Mesothelial cell of epicardium (in vitro differentiated cells): ENCODE data around the gene TMEM201. TPM values are rescaled to one million over a fixed set of nuclear protein-coding genes. Genes with fewer than 3 reads are reported as not detected.
A peak's percentile ranks its signal among the peaks of the same experiment; 100 is the strongest.

Source experiments
- DNase-seq, 2 experiments: peaks; one replicate each; pipeline ENCODE4 v3.0.0; 2021; ENCODE audit warnings: low spot score in 2 of 2; ENCODE audit not compliant: unreplicated experiment in 2 of 2
- H3K27ac Mint-ChIP-seq: 2 replicates; pipeline ENCODE4 v1.8.0; 2021; ENCODE audit warnings: mixed read lengths
- H3K27me3 Mint-ChIP-seq: 2 replicates; pipeline ENCODE4 v1.8.0; 2021; ENCODE audit warnings: low read depth, mixed read lengths
- H3K36me3 Mint-ChIP-seq: 2 replicates; pipeline ENCODE4 v1.8.0; 2021; ENCODE audit warnings: mixed read lengths
- H3K4me1 Mint-ChIP-seq: 2 replicates; pipeline ENCODE4 v1.8.0; 2021; ENCODE audit warnings: mixed read lengths
- H3K4me3 Mint-ChIP-seq: 2 replicates; pipeline ENCODE4 v1.8.0; 2021; ENCODE audit warnings: mild to moderate bottlenecking, moderate library complexity, mixed read lengths
- H3K9me3 Mint-ChIP-seq: 2 replicates; pipeline ENCODE4 v1.8.0; 2021; ENCODE audit warnings: mixed read lengths
- total RNA-seq: library from RNA; stranded (reverse); gene quantifications from 3 replicates; pipeline ENCODE4 v1.2.1, GENCODE V29; 2021
- TF ChIP-seq, protein P1 (sequence below): fragments of 200-600 bp; sonication (generic); IDR thresholded peaks from one replicate; pipeline ENCODE4 v1.5.0; 2021; ENCODE audit warnings: antibody characterized with exemption; ENCODE audit not compliant: unreplicated experiment

The TMEM201 gene, protein sequence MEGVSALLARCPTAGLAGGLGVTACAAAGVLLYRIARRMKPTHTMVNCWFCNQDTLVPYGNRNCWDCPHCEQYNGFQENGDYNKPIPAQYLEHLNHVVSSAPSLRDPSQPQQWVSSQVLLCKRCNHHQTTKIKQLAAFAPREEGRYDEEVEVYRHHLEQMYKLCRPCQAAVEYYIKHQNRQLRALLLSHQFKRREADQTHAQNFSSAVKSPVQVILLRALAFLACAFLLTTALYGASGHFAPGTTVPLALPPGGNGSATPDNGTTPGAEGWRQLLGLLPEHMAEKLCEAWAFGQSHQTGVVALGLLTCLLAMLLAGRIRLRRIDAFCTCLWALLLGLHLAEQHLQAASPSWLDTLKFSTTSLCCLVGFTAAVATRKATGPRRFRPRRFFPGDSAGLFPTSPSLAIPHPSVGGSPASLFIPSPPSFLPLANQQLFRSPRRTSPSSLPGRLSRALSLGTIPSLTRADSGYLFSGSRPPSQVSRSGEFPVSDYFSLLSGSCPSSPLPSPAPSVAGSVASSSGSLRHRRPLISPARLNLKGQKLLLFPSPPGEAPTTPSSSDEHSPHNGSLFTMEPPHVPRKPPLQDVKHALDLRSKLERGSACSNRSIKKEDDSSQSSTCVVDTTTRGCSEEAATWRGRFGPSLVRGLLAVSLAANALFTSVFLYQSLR
- total RNA-seq = 28.8 to 31.8 TPM (median 29.5 TPM) in 3 replicates

DNA sequence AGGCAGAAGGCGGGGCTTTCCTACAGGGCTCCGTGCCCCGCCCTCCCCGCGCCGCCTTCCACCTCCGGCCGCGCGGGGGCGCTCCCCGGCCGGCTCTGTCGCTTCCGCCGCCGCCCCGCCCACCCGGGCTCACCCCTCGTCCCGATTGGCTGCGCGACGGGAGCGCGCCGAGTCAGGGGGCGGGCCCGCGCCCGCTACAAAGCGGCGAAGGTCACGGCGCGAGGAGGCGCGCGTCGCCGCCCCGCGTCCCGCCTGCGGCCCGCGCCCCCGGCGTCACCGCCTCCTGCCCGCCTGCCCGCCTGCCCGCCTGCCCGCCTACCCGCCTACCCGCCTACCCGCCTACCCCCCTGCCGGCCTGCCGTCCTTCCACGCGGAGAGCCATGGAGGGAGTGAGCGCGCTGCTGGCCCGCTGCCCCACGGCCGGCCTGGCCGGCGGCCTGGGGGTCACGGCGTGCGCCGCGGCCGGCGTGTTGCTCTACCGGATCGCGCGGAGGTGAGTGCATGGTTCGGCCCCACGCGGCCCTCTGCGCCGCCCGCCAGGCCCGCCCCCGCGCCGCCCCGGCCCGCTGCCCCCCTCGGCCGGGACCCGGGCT is at the start of gene TMEM201:
TMEM201 (plus strand) TSS at position 361 of the 593 bp plus-strand sequence; CDS start at position 381, 20 bp downstream.
- H3K9me3 Mint-ChIP-seq = no peaks in the 10 kb centered on the region
- H3K27ac Mint-ChIP-seq = peak within 1 kb of the TSS; percentile 79
- TF ChIP-seq, protein P1, sequence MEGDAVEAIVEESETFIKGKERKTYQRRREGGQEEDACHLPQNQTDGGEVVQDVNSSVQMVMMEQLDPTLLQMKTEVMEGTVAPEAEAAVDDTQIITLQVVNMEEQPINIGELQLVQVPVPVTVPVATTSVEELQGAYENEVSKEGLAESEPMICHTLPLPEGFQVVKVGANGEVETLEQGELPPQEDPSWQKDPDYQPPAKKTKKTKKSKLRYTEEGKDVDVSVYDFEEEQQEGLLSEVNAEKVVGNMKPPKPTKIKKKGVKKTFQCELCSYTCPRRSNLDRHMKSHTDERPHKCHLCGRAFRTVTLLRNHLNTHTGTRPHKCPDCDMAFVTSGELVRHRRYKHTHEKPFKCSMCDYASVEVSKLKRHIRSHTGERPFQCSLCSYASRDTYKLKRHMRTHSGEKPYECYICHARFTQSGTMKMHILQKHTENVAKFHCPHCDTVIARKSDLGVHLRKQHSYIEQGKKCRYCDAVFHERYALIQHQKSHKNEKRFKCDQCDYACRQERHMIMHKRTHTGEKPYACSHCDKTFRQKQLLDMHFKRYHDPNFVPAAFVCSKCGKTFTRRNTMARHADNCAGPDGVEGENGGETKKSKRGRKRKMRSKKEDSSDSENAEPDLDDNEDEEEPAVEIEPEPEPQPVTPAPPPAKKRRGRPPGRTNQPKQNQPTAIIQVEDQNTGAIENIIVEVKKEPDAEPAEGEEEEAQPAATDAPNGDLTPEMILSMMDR = peak; percentile 73
- no peaks in the 10 kb centered on the region for H3K27me3 Mint-ChIP-seq
- peak; percentile 96 for DNase-seq
- peaks cover 29% of the 10 kb centered on the region for H3K4me1 Mint-ChIP-seq
- H3K4me3 Mint-ChIP-seq = peak within 1 kb of the TSS; percentile 76
- no peaks in the 10 kb centered on the region for H3K36me3 Mint-ChIP-seq

DNA sequence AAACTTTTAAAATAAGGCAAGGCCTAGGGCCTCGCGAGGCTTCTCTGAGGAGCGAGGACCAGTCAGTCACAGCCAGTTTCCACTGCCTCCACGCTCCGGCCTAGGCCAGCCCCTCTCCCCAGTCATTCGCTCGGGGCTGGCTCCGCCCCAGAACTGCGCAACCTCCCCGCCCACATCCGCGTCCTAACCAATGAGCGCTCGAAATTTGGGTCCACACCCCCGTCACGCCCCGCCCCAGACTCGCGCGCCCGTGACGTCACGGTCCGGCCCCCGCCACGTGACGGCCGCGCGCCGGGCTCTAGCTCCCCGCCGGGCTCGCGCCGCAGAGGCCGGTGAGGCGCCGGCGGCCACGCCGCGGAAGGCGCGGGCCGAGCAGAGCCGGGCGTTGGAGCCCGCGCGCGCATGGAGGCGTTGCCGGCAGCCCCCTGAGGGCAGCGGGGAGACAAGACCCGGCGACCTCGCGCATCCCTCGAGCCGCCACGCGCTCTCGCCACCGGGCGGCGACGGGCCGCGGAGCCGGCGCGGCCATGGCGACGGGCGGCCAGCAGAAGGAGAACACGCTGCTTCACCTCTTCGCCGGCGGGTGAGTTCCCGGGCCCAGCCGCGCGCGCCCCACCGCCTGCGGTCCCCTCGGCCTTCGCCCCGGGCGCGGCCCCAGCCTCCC is 49.4 kb upstream of the TMEM201 start, which contains the start of gene SLC25A33:
SLC25A33 (plus strand) TSS at position 301 of the 664 bp plus-strand sequence; CDS start at position 528, 227 bp downstream.
- H3K4me1 Mint-ChIP-seq = peaks cover 29% of the 10 kb centered on the region
- no peaks in the 10 kb centered on the region for H3K9me3 Mint-ChIP-seq
- peak within 1 kb of the TSS; percentile 89 for H3K27ac Mint-ChIP-seq
- H3K4me3 Mint-ChIP-seq = peak within 1 kb of the TSS; percentile 88
- no peaks in the 10 kb centered on the region for H3K27me3 Mint-ChIP-seq
- TF ChIP-seq, protein P1 = no peak
- no peaks in the 10 kb centered on the region for H3K36me3 Mint-ChIP-seq
- DNase-seq = peak; percentile 98 to 100

DNA sequence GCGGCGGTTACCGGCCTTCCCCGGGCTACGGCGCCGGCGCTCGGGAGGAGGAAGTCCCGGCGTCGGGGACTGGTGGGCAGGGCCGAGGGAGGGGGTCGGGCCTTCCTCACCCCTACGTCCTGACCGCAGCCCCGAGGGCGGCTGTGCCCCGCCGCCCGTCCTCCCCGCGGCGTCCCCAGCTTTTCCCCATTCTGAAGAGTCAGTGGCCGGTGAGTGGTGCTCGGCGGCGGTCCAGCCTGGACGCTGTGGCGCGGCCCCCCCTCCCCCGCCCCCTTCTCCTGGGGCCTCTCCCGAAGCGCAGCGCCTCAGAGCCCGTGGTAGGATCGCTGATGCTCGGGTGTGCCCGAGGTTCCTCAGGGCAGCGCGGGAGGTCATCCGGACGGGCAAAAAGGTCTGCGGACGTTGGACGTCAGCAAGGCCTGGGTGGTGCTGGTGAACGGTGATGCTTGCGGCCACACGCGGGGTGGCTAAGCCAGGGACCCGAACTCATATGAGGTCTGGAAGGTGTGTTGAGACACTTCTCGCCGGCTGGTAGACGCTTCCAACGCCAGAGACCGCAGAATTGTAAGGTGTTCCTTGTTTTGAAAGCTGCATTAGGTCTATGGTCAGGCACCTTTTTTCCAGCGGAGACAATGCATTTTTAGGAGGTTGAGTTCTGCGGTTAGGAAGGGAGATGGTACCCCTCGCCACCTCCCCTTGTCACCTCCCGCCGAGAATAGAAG is 48.7 kb upstream of the TMEM201 start:
- H3K27me3 Mint-ChIP-seq = no peaks in the 10 kb centered on the region
- no peaks in the 10 kb centered on the region for H3K9me3 Mint-ChIP-seq
- peak overlapping the region; percentile 88 for H3K4me3 Mint-ChIP-seq
- peak overlapping the region; percentile 89 for H3K27ac Mint-ChIP-seq
- H3K4me1 Mint-ChIP-seq = peaks cover 29% of the 10 kb centered on the region
- DNase-seq = peak; percentile 30 to 51
- TF ChIP-seq, protein P1 = no peak
- no peaks in the 10 kb centered on the region for H3K36me3 Mint-ChIP-seq

DNA sequence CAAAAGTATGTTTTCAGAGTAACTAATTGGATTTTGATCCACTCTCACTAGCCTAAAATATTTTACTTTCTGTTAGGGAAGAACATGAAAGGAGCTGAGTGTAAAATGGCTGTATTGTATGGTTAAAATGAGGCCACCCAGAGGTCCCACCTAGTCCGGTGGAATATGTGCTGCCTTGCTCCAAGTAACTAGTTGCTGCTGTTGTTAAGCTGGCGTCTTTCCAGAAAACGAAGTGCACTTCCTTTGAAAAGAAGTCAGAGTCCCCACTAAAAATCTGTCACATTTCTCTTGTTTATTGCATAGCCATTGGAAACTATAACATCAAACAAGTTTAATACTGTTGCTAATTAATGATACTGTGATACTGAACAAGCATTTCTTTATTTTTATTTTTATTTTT is 46.3 kb upstream of the TMEM201 start:
- no peaks in the 10 kb centered on the region for H3K9me3 Mint-ChIP-seq
- no peaks in the 10 kb centered on the region for H3K27me3 Mint-ChIP-seq
- no peaks in the 10 kb centered on the region for H3K36me3 Mint-ChIP-seq
- DNase-seq = no peak
- H3K4me1 Mint-ChIP-seq = peaks cover 31% of the 10 kb centered on the region
- peak overlapping the region; percentile 2 for H3K27ac Mint-ChIP-seq
- TF ChIP-seq, protein P1 = no peak
- H3K4me3 Mint-ChIP-seq = no peak overlapping the region

DNA sequence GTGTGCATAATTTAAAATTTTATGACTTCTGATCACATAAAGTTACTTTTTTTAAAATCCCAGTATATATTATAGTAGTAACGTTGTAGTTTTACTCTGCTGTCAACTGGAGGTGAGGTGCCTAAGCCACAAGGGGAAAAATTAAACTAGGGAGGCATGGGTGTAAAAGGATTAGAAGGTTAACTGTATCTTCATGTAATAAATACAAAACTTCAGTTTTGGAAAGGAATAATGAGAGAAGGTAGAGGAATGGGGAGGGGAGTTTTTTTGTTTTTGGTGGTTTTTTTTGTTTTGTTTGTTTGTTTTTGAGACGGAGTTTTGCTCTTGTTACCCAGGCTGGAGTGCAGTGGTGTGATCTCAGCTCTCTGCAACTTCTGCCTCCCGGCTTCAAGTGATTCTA is 43.8 kb upstream of the TMEM201 start:
- peak overlapping the region; percentile 23 for H3K27ac Mint-ChIP-seq
- peaks cover 18% of the 10 kb centered on the region for H3K4me1 Mint-ChIP-seq
- no peaks in the 10 kb centered on the region for H3K36me3 Mint-ChIP-seq
- H3K27me3 Mint-ChIP-seq = no peaks in the 10 kb centered on the region
- no peaks in the 10 kb centered on the region for H3K9me3 Mint-ChIP-seq
- no peak overlapping the region for H3K4me3 Mint-ChIP-seq
- DNase-seq = no peak
- TF ChIP-seq, protein P1 = no peak
